ENCODE data around the gene MYO1B. TPM values are rescaled to one million over a fixed set of nuclear protein-coding genes. Genes with fewer than 3 reads are reported as not detected.

The MYO1B gene
- total RNA-seq, 1 donor from 2014 or later: 2.5 TPM

DNA sequence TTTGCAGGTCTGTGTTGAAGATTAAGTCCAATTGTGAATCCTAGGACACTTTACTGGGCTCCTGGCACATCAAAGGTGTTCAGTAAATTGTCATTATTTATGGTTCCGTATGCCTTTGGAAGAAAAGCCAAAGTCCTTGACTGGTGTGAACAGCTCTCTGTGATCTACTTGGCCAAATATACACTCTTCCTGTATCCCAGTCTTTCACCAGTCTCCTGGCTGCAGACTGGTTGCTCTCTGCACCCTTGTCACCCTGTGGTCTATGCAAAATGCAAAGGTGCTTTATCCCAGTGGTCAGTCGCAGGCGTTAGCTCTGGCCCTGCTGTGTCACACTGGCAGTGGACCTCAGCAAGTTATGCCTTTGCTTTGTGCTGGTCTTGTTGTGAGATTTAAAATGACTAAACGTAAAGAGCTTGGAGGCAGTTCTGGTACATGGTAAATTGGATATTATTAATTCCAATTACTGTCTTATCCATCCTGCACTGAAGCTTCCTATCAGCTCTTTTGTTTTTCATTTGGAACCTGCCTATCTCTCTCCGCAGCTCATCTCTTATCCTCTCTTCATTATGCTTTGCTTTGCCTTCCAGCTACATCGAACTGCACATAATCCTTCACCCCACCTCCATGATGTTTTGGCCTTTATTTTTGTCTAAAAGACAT is 83.1 kb downstream of the MYO1B start:
- TF ChIP-seq, protein P1, sequence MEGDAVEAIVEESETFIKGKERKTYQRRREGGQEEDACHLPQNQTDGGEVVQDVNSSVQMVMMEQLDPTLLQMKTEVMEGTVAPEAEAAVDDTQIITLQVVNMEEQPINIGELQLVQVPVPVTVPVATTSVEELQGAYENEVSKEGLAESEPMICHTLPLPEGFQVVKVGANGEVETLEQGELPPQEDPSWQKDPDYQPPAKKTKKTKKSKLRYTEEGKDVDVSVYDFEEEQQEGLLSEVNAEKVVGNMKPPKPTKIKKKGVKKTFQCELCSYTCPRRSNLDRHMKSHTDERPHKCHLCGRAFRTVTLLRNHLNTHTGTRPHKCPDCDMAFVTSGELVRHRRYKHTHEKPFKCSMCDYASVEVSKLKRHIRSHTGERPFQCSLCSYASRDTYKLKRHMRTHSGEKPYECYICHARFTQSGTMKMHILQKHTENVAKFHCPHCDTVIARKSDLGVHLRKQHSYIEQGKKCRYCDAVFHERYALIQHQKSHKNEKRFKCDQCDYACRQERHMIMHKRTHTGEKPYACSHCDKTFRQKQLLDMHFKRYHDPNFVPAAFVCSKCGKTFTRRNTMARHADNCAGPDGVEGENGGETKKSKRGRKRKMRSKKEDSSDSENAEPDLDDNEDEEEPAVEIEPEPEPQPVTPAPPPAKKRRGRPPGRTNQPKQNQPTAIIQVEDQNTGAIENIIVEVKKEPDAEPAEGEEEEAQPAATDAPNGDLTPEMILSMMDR (IDR thresholded peaks at IDR 0.05): no peak
- Mint-ChIP-seq H3K4me1 (no peaks in the 10 kb centered on the region), H3K4me3 (no peak overlapping the region), H3K27ac (no peak overlapping the region), H3K36me3 (ENCODE audit: low read depth) (peaks cover 3% of the 10 kb centered on the region), H3K9me3 (peaks cover 4% of the 10 kb centered on the region), H3K27me3 (no peaks in the 10 kb centered on the region)
- POLR2A ChIA-PET: no interaction called here
- intact Hi-C loops (cut with micrococcal nuclease): no loop called here
- no peak for DNase-seq
- CTCF ChIA-PET: no interaction called here
- no peak for ATAC-seq (ENCODE audit: low read depth)

DNA sequence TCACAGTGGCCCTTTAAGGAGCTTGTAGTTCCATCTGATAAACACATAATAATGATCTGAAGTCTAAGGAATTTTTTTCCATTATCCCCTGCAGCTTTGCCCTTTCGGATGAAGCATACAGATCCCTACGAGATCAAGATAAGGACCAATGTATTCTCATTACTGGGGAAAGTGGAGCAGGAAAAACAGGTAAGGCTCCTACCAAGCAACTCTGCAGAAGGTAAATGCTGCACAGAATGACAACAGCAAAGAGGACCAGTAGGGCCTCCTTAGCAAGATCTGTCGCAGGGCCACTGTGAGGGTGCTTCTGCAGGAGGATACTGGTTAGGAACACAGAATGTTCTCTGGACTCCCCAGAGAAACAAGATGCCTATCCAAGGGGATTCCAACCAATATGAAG is 84.6 kb downstream of the MYO1B start:
- intact Hi-C loops (cut with micrococcal nuclease): no loop called here
- Mint-ChIP-seq H3K27me3 (no peaks in the 10 kb centered on the region), H3K9me3 (no peaks in the 10 kb centered on the region), H3K4me1 (no peaks in the 10 kb centered on the region), H3K4me3 (no peak overlapping the region), H3K36me3 (ENCODE audit: low read depth) (no peaks in the 10 kb centered on the region), H3K27ac (no peak overlapping the region)
- DNase-seq (no peak), ATAC-seq (ENCODE audit: low read depth) (no peak)
- ChIA-PET POLR2A (no interaction called here), CTCF (no interaction called here)
- TF ChIP-seq, protein P1 (IDR thresholded peaks at IDR 0.05): no peak

DNA sequence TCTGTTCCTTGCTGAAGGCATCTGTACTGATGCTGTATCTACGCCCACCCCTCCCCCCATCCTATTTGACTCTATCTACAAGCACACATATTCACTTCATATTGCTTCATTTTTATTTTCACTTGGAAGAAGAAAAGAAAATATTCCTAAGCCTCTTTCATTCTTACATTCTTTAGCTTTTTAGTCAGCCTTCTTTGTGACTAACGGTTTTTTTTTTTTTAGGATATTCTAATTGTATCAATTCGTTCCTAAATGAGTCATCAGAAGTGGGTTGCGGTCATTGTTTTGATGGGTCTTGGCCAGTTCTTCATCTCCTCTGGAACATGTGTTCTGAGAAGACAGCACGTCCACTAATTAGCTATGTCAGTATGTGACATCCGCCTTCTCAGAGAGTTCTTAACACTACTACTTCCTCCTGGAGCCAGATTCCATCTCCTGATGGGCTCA is 88.7 kb downstream of the MYO1B start:
- DNase-seq (no peak), ATAC-seq (ENCODE audit: low read depth) (no peak)
- intact Hi-C loops (cut with micrococcal nuclease): no loop called here
- ChIA-PET CTCF (no interaction called here), POLR2A (no interaction called here)
- TF ChIP-seq, protein P1 (IDR thresholded peaks at IDR 0.05): no peak
- no peaks in the 10 kb centered on the region for H3K9me3 Mint-ChIP-seq
- H3K4me3 Mint-ChIP-seq: no peak overlapping the region
- no peaks in the 10 kb centered on the region for H3K36me3 Mint-ChIP-seq (ENCODE audit: low read depth)
- H3K4me1 Mint-ChIP-seq: no peaks in the 10 kb centered on the region
- H3K27me3 Mint-ChIP-seq: no peaks in the 10 kb centered on the region
- no peak overlapping the region for H3K27ac Mint-ChIP-seq

DNA sequence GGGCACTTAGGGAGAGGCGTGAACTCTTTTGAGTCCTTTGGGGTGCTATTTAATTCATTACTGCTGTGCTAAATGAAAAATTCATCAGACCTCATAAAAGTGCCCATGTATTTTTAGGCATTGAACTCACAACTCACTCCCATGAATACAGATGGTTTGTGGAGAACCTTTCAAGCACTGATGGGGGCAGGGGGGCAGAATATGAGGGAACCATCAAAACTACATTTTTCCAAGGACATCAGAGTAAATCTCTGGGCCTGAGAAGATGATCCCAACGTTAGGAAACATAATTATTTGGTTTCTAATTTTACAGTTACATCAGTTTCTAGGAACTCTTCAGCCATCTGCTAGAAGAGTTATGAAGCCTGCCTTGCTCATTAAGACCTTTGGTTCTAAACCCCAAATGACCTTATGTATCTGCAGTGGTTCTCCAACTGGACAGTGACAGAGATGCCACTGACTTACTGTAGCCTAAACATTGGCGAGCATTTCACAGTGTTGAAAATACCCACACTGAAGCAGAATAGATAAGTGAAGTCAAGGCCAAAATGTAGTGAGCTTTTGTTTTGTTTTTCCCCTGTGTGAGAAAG is 90.8 kb downstream of the MYO1B start:
- intact Hi-C loops (cut with micrococcal nuclease): no loop called here
- Mint-ChIP-seq H3K4me1 (no peaks in the 10 kb centered on the region), H3K4me3 (no peak overlapping the region), H3K27me3 (no peaks in the 10 kb centered on the region), H3K9me3 (no peaks in the 10 kb centered on the region), H3K36me3 (ENCODE audit: low read depth) (no peaks in the 10 kb centered on the region), H3K27ac (no peak overlapping the region)
- TF ChIP-seq, protein P1 (IDR thresholded peaks at IDR 0.05): no peak
- CTCF ChIA-PET: no interaction called here
- POLR2A ChIA-PET: no interaction called here
- DNase-seq (no peak), ATAC-seq (ENCODE audit: low read depth) (no peak)

DNA sequence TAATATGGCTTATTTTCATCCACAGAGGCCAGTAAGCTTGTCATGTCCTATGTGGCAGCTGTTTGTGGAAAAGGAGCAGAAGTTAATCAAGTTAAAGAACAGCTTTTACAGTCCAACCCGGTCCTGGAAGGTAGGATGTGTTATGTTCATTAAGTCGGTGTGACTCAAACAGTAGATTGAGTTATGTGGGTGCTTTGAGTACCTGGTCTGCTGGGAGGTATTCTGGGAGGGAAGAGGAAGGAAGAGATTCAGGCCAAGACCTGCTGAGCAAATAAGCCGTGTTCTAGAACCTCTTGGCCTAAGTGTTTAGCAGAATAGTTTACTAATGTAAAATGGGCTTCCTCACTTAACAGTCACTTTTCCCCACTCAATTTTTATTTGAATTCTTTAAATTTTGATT is 96.2 kb downstream of the MYO1B start:
- Mint-ChIP-seq H3K4me1 (no peaks in the 10 kb centered on the region), H3K27me3 (no peaks in the 10 kb centered on the region), H3K4me3 (no peak overlapping the region), H3K36me3 (ENCODE audit: low read depth) (no peaks in the 10 kb centered on the region), H3K9me3 (no peaks in the 10 kb centered on the region), H3K27ac (no peak overlapping the region)
- ChIA-PET POLR2A (no interaction called here), CTCF (no interaction called here)
- no peak for ATAC-seq (ENCODE audit: low read depth)
- TF ChIP-seq, protein P1 (IDR thresholded peaks at IDR 0.05): no peak
- intact Hi-C loops (cut with micrococcal nuclease): no loop called here
- no peak for DNase-seq
